ENCODE measurements around the gene DNAJC10. TPM values are rescaled to one million over a fixed set of nuclear protein-coding genes. Genes with fewer than 3 reads are reported as not detected.

Gene DNAJC10
- total RNA-seq, 2 donors from 2014 or later, result 26.1 to 29.4 TPM

- Histone ChIP-seq H3K27me3 (no peaks in the 10 kb centered on the region), H3K4me3 (no peak overlapping the region), H3K4me1 (no peaks in the 10 kb centered on the region), H3K36me3 (no peaks in the 10 kb centered on the region), H3K27ac (no peak overlapping the region), H3K9me3 (no peaks in the 10 kb centered on the region)
- TF ChIP-seq CTCF (IDR thresholded peaks at IDR 0.05), result no peak
- DNase-seq (ENCODE audit: low spot score), result no peak
Observed at GRCh38 chr2:182804128-182804527, 88.1 kb downstream of the DNAJC10 start.

GRCh38 chr2:182807319-182807718, 91.3 kb downstream of the DNAJC10 start:
- DNase-seq (ENCODE audit: low spot score), result no peak
- H3K4me3 ChIP-seq, result no peak overlapping the region
- H3K9me3 ChIP-seq, result no peaks in the 10 kb centered on the region
- H3K27ac ChIP-seq, result no peak overlapping the region
- no peaks in the 10 kb centered on the region for H3K36me3 ChIP-seq
- no peaks in the 10 kb centered on the region for H3K27me3 ChIP-seq
- H3K4me1 ChIP-seq, result no peaks in the 10 kb centered on the region
- no peak for TF ChIP-seq CTCF (IDR thresholded peaks at IDR 0.05)

GRCh38 chr2:182810087-182810486, 94.0 kb downstream of the DNAJC10 start:
- no peak for TF ChIP-seq CTCF (IDR thresholded peaks at IDR 0.05)
- no peaks in the 10 kb centered on the region for H3K9me3 ChIP-seq
- H3K27ac ChIP-seq, result no peak overlapping the region
- H3K4me1 ChIP-seq, result no peaks in the 10 kb centered on the region
- H3K36me3 ChIP-seq, result no peaks in the 10 kb centered on the region
- no peaks in the 10 kb centered on the region for H3K27me3 ChIP-seq
- DNase-seq (ENCODE audit: low spot score), result no peak
- no peak overlapping the region for H3K4me3 ChIP-seq

GRCh38 chr2:182814380-182814779, 98.3 kb downstream of the DNAJC10 start:
- H3K4me3 ChIP-seq, result no peak overlapping the region
- H3K9me3 ChIP-seq, result no peaks in the 10 kb centered on the region
- peaks cover 0 to 7% of the 10 kb centered on the region in 2 donors for H3K4me1 ChIP-seq
- H3K36me3 ChIP-seq, result no peaks in the 10 kb centered on the region
- H3K27me3 ChIP-seq, result no peaks in the 10 kb centered on the region
- DNase-seq (ENCODE audit: low spot score), result no peak
- no peak overlapping the region for H3K27ac ChIP-seq
- TF ChIP-seq CTCF (IDR thresholded peaks at IDR 0.05), result no peak

- no peaks in the 10 kb centered on the region for H3K27me3 ChIP-seq
Observed at GRCh38 chr2:182814804-182815203, 98.7 kb downstream of the DNAJC10 start.

More at GRCh38 chr2:182814804-182815203, 98.7 kb downstream of the DNAJC10 start:
- no peak for DNase-seq (ENCODE audit: low spot score)
- no peak for TF ChIP-seq CTCF (IDR thresholded peaks at IDR 0.05)
- H3K9me3 ChIP-seq, result no peaks in the 10 kb centered on the region
- no peaks in the 10 kb centered on the region for H3K36me3 ChIP-seq
- no peak overlapping the region for H3K27ac ChIP-seq
- H3K4me1 ChIP-seq, result peaks cover 0 to 7% of the 10 kb centered on the region in 2 donors
- no peak overlapping the region for H3K4me3 ChIP-seq
